Ecto neural progenitor cell (in vitro differentiated cells): ENCODE data around the gene CKAP2L.

Experiments used
- DNase-seq: peaks from one replicate; pipeline ENCODE4 v3.0.0-alpha.2; 2018; ENCODE audit warnings: low spot score

CKAP2L gene

GRCh38 chr2:112764071-112765044 lies at the start of gene CKAP2L:
Gene CKAP2L, minus strand, starts transcription at chr2:112764609. Its CDS starts 11 bp downstream, at chr2:112764598.
- peak; percentile 96 for DNase-seq

DNA sequence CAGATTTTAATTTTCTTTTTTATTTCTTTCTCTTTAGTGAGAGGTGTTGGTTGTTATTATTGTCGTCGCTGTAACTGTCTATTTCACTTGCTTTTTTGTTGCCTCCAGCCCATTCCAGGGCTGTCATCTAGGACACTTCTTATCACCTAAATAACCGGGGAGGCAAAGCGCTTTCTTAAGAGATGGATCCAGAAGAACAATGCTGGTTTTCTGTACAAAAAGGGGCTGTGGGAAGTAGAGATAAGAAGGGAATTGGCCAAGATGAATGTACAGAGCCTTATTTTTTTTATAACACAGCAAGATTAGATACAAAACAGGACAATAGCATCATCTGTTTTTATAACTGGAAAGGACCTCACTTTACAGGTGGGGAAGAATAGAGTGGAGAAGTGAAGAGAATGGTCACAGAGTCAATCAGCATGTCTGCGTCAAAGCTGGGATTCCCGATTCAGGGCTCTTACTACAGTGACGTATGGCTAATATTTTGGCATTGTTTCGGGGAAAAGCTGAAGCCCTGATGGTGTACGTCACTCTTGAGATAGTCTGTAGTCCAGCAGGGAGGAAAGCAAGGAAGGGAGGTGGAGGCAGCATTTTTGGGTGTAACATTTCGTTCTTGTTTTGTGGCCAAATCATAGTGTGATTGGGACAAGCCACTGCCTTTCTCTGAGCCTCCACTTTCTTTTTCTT lies 49.0 kb upstream of the CKAP2L start:
- DNase-seq, result no peak

DNA sequence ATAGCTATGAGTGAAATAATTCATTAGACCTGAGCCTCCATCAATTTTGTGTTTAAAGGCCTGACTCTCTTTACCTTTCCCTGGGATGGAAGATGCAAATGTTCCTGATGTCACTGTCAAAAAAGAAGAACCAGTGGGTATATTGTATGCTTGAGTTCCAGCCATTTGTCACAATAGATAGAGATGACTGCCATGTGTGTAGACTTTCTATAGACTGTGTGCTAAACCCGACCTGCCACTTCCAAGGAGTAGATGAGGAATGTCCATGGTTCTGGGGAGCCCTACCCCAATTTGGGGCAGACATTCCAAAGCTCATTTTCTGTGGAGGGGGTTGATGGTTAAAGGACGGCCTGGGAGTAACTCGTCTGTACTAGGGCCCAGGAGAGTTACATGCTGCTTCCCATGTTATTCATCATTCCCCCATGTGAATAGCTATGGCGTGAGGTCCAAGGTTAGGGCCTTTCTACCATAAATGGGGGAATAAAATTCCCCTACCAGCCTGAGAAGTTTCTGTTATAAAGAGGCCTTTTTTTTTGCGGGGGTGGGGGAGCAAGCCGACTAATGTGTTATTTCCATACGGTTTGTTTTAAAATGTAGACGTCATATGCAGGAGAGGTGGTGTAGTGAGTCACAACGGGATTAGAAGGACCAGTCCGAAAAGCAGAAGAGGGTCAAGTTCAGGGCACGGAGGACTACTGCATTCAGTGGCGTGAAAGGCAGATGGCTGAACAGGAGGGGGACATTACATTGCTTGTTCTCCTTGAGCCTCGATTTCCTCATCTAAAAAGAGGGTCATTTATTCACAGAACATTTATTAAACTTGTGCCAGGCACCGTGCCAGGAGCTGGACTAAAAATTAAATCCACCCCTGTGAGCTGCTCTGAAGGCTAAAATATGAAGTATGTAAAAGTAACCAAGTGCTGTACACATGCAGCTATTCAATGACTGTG lies 48.2 kb upstream of the CKAP2L start:
- DNase-seq, result no peak

DNA sequence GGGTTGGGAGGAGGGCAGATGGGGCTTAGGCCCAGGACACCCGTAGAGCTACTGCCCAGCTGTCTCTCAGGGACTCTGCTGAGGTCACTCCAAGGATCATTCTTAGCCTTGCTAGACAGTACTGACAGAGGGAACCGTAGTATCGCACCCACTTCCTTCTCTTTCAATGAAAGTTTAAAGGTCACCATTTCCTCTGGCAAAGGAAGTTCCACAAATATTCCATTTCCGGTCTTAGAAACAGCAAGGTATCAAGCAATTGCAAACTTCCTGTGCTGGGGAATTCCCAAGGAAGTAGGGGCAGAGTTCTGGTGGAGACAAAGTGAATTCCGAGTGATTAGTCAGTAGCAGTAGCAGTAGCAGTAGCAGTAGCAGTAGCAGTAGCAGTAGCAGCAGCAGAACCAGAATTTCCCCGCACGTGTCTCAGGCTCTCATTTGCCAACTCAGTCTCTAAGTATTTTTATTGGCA lies 47.5 kb upstream of the CKAP2L start:
- no peak for DNase-seq

DNA sequence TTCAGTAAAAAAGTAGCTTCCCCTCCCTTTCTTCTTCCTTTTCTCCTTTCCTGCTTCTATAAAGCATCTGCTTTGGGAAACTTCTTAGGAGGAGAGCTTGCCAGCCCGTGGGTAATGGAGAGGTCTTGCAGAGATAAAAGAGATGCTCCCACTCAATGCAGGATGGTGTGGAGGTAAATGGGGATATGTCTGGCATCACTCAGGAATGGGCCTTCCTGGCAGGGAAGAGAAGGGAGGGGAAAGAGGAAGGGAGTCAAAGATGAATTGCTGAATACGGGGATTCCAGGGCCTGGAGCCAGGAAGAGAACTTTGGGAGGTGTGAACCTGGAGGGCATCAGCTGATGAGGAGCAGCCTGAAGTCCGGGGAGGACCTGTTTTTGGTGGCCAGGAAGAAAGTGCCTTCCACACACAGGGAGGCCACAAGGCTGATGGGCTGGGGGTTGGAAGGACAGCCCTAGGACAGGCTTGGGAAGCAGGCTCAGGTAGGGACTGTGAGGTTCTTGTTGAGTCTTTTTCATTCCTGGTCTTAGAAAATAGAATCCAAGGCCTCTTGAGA lies 46.9 kb upstream of the CKAP2L start:
- DNase-seq, result no peak

DNA sequence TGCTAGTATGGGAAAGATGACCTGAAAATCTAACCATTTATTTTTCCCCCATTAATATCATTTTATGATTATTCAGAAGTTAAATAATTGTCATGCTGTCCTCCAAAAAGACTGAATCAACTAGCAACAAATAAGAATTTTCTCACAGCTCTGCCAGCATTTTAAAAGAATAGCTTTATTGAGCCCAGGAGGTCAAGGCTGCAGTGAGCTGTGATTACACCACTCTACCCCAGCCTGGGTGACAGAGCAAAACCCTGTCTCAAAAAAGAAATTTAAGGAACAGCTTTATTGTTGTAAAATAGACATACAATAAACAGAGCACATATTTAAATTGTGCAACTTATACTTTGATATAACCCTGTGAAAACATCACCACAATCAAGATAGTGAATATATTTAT lies 44.7 kb upstream of the CKAP2L start:
- DNase-seq, result no peak

DNA sequence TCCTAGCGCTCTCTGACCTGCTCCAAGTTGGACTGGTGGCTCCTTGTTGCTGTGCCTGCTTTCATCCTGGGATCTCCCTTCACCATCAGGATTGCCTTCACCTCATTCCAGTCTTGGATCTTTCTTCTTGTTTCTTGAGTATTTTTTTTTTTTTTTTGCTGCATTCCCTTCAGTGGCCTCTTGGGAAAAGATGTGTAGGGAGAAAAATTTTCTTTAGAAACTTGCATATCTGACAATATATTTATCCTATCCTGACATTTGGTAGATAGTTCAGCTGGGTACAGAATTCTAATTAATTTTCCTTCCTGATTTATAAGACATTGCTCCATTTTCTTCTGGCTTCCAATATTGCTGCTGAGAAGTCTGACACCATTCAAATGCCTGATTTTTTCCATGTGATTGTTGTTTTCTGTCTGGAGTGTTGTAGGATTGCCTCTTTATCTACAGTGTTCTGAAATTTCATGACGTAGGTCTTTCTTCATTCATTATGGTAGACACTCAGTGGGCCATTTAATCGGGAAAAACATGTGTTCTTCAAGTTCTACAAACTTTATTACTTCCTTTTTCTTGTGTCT lies 42.9 kb upstream of the CKAP2L start:
- no peak for DNase-seq

- DNase-seq, result no peak
Measured at GRCh38 chr2:112805542-112805941, 41.1 kb upstream of the CKAP2L start.

GRCh38 chr2:112803691-112804521 lies 39.5 kb upstream of the CKAP2L start:
- DNase-seq, result no peak

GRCh38 chr2:112800881-112801583 lies 36.6 kb upstream of the CKAP2L start:
- DNase-seq, result no peak

DNA sequence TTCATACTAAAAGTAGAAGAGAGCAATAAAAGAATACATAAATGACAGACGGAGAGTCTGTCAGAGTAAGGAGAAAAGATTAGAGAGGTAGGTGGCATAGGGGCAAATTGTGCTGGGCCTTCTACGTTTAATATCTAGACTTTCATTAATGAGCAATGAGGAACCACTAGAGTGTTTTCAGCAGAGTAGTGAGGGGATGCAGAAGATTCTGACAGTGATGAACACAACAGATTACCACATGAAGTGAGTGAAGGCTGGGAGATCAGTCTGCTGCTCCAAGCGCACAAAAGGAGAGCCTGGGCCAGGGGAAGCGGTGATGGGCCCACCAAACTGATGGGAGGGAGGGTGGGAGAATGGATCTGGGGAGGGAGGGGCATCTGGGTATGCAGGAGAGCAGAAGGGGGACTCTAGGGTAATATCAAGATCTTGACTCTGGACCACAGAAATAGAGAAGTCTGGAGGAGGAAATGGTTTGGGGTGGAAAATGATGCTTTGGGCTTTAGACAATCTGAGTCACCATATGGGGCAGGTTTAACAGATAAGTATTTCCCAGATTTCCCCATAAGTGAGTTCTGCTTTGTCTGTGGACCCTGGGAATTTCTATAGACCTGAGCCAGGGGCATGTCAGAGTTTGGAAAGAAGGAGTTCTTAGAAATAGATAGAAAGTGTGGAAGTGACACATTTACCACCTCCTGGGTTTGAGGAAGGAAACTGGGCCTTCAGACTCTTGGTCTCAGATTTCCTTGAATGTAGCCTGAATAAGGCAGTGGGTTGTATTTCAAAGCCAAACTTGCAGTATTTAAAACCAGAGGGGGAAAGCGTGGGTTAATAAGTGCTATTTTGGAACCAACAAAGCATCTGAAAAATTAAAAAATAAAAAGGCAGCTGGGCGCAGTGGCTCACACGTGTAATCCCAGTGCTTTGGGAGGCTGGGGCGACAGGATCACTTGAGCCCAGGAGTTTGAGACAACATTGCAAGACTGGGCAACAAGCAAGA lies 34.9 kb upstream of the CKAP2L start:
- DNase-seq, result no peak

- DNase-seq, result no peak
Measured at GRCh38 chr2:112796486-112796885, 32.1 kb upstream of the CKAP2L start.

GRCh38 chr2:112795774-112796173 lies 31.4 kb upstream of the CKAP2L start:
- no peak for DNase-seq

DNA sequence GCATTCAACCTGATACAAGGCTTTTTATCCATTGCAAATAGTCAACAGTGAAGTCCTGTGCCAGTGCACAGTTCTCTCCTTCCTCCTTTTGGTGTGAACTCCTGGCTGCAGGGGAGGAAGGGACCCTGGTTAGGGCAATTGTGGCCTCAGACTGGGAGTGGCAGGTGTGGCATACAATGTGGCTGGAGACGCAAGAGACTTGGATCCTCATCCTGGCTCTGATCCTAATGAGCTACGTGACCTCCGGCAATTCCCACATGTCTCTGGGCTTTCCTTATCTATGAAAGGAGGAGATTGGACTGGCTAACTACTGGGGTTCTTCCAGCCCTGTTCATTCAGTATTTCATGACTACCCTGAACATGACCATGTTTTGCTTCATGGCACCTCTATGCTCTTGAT lies 30.4 kb upstream of the CKAP2L start:
- DNase-seq, result no peak

DNA sequence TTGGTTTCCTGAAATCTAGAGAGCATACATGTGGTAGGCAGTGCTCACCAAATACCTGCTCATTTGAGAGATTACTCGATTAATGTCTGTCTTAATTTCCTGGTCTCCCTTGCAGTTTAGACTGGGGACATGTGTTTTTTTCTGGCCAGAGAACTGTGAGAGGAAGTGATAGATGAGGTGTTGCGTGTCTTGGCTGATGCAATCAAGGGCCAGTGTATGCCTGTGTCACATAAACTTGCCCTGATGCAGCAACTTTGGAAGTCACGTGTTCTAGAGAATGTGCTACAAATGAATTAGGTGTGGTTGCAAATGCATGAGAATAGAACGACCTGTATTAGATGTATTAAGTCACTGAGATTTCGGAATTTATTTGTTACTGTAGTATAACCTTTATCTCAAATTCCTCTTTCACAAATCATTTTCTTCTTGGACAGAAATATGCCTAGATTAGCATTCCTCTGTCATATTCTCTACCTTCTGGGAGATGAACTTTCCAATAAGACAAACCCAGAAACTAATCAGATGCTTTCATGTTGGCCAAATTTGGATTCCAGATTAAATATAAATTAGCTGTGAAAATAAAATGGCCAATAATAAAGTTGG lies 29.8 kb upstream of the CKAP2L start:
- DNase-seq, result no peak

DNA sequence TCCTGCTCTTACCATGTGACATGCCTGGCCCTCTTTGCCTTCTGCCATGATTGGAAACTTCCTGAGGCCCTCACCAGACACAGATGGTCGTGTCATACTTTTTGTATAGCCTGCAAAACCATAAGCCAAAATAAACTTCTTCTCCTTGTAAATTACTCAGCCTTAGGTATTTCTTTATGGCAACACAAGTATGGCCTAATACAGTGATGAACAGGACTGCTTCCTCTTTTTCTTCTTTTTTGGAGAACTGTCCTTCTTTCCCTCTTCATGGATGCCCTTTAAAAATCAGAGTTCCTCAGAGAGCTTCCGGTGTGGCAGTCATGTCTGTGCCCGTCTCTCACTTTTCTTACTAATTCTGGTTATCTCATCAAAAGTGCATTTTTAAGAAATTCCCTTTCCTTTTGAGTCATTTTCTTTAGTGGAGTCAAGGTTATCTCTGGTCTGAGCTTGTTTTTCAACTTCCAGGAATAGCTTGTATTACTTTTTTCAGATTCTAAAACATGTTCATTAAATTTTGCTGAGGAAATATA lies 29.1 kb upstream of the CKAP2L start:
- DNase-seq, result no peak

DNA sequence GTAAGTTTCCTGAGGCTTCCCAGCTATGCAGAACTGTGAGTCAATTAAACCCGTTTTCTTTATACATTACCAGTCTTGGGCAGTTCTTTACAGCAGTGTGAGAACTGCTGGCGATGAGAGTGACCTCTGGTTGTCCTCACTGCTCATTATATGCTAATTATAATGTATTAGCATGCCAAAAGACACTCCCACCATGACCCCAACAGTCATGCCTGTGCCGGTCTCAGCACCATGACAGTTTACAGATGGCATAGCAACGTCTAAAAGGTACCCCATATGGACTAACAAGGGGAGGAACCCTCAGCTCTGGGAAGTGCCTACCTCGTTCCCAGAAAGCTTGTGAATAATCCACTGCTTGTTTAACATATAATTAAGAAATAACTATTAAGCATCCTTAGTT lies 28.0 kb upstream of the CKAP2L start:
- DNase-seq, result no peak
